SK-N-SH (cell line): Measurements from ENCODE around the gene SSUH2. TPM values are rescaled to one million over a fixed set of nuclear protein-coding genes. Genes with fewer than 3 reads are reported as not detected.

Experiments
- CTCF ChIA-PET: fragments of 300-600, 350-600 bp; formaldehyde crosslinking; extraction: SDS; loops from one replicate; lab custom pipeline; 2021; lab: Yijun Ruan, JAX
- POLR2A ChIA-PET: fragments of 350-600 bp; sonication (Branson Sonifier 250); formaldehyde crosslinking; extraction: SDS; loops from one replicate; lab custom pipeline; 2020; ENCODE audit warnings: antibody characterized with exemption, inconsistent platforms; lab: Yijun Ruan, JAX
- DNase-seq: peaks from one replicate; pipeline ENCODE4 v3.0.0; 2012
- H2AFZ ChIP-seq: fragments of 200-600 bp; sonication (generic); 2 replicates; pipeline ENCODE4 v1.8.1; 2016; ENCODE audit warnings: antibody characterized with exemption, mild to moderate bottlenecking, low read depth
- H3F3A ChIP-seq: fragments of 200-600 bp; sonication (generic); replicated peaks from 2 replicates; pipeline ENCODE3; 2016; ENCODE audit warnings: antibody characterized with exemption, mild to moderate bottlenecking; ENCODE audit not compliant: insufficient read depth
- H3K27ac ChIP-seq, 2 experiments: fragments of 200-500 bp in 1 of 2; fragments of 200-600 bp in 1 of 2; sonication (Bioruptor generic) in 1 of 2; sonication (generic), shearing (Covaris generic) in 1 of 2; 2 replicates each; pipeline versions ENCODE4 v1.5.1 to v1.6.1; 2014 to 2016; ENCODE audit warnings: low read depth in 2 of 2, inconsistent platforms in 1 of 2, low read length in 1 of 2, mild to moderate bottlenecking in 1 of 2, mixed read lengths in 1 of 2
- H3K27me3 ChIP-seq: fragments of 200-600 bp; sonication (generic), shearing (Covaris generic); 2 replicates; pipeline ENCODE4 v1.6.1; 2016; ENCODE audit warnings: mixed run types; ENCODE audit not compliant: insufficient read depth
- H3K36me3 ChIP-seq, 2 experiments: fragments of 200-500 bp in 1 of 2; fragments of 200-600 bp in 1 of 2; sonication (Bioruptor generic) in 1 of 2; sonication (generic) in 1 of 2; replicated peaks in 1 of 2; 2 replicates each; pipeline versions ENCODE3 to v1.5.1; 2014 to 2016; ENCODE audit warnings: low read length in 1 of 2, mild to moderate bottlenecking in 1 of 2; ENCODE audit not compliant: insufficient read depth in 2 of 2, control insufficient read depth in 1 of 2
- H3K4me1 ChIP-seq, 2 experiments: fragments of 200-500 bp in 1 of 2; fragments of 200-600 bp in 1 of 2; sonication (Bioruptor generic) in 1 of 2; sonication (generic), shearing (Covaris generic) in 1 of 2; 2 replicates each; pipeline versions ENCODE4 v1.5.1 to v1.6.1; 2014 to 2016; ENCODE audit warnings: low read depth in 1 of 2, low read length in 1 of 2, mixed run types in 1 of 2; ENCODE audit not compliant: insufficient read depth in 2 of 2, control insufficient read depth in 1 of 2
- H3K4me2 ChIP-seq: fragments of 200-600 bp; sonication (generic), shearing (Covaris generic); 2 replicates; pipeline ENCODE4 v1.6.1; 2017; ENCODE audit warnings: mixed run types
- H3K4me3 ChIP-seq, 2 experiments: fragments of 200-500 bp in 1 of 2; fragments of 200-600 bp in 1 of 2; sonication (Bioruptor generic) in 1 of 2; sonication (generic), shearing (Covaris generic) in 1 of 2; 2 replicates each; pipeline versions ENCODE4 v1.5.1 to v1.8.1; 2014 to 2016; ENCODE audit warnings: low read depth in 2 of 2, inconsistent platforms in 1 of 2, low read length in 1 of 2, mild to moderate bottlenecking in 1 of 2, mixed read lengths in 1 of 2, moderate library complexity in 1 of 2
- H3K79me2 ChIP-seq: fragments of 200-600 bp; sonication (generic); 2 replicates; pipeline ENCODE4 v1.8.1; 2017; ENCODE audit warnings: mild to moderate bottlenecking; ENCODE audit not compliant: insufficient read depth
- H3K9ac ChIP-seq: fragments of 200-600 bp; sonication (generic); 2 replicates; pipeline ENCODE4 v1.6.1; 2017; ENCODE audit warnings: mixed run types
- H3K9me2 ChIP-seq: fragments of 200-600 bp; sonication (generic); 2 replicates; pipeline ENCODE4 v1.6.1; 2017; ENCODE audit warnings: mixed run types
- H3K9me3 ChIP-seq: fragments of 200-600 bp; sonication (generic); 2 replicates; pipeline ENCODE4 v1.6.1; 2017; ENCODE audit warnings: mixed run types, mild to moderate bottlenecking, moderate library complexity
- H4K20me1 ChIP-seq: fragments of 200-600 bp; sonication (generic); 2 replicates; pipeline ENCODE4 v1.6.1; 2017; ENCODE audit warnings: mild to moderate bottlenecking, mixed run types; ENCODE audit not compliant: insufficient read depth
- CTCF ChIP-seq: fragments of 200-600 bp; sonication (generic); IDR thresholded peaks from 2 replicates; pipeline ENCODE4 v1.6.1; 2017; ENCODE audit warnings: antibody characterized with exemption, mild to moderate bottlenecking, moderate library complexity
- ELF1 ChIP-seq: IDR thresholded peaks from 2 replicates; pipeline ENCODE4 v1.4.0; 2012
- EZH2phosphoT487 ChIP-seq: fragments of 200-600 bp; sonication (generic); IDR thresholded peaks from 2 replicates; pipeline ENCODE4 v1.6.1; 2017; ENCODE audit warnings: low read depth, mixed run types, mild to moderate bottlenecking, antibody characterized with exemption, moderate library complexity, borderline replicate concordance
- FOSL2 ChIP-seq: IDR thresholded peaks from 2 replicates; pipeline ENCODE4 v1.4.0; 2012; ENCODE audit warnings: low read depth, mild to moderate bottlenecking, moderate library complexity, borderline replicate concordance
- FOXJ3 ChIP-seq: sonication (generic); formaldehyde crosslinking; IDR thresholded peaks from 2 replicates; pipeline ENCODE4 v1.5.1; 2020; ENCODE audit warnings: mild to moderate bottlenecking, missing genetic modification reagents
- GABPA ChIP-seq: IDR thresholded peaks from 2 replicates; pipeline ENCODE4 v1.4.0; 2012; ENCODE audit warnings: low read depth, mild to moderate bottlenecking
- GATA2 ChIP-seq: sonication (generic); formaldehyde crosslinking; IDR thresholded peaks from 2 replicates; pipeline ENCODE4 v1.5.0; 2020; ENCODE audit warnings: mild to moderate bottlenecking, missing genetic modification reagents
- IRF3 ChIP-seq: fragments of 150-350 bp; IDR thresholded peaks from 2 replicates; pipeline ENCODE4 v1.6.1; 2016; ENCODE audit warnings: mild to moderate bottlenecking, low read depth, low read length
- JUND ChIP-seq: IDR thresholded peaks from 2 replicates; pipeline ENCODE4 v1.4.0; 2012
- MXI1 ChIP-seq: IDR thresholded peaks from 2 replicates; pipeline ENCODE4 v1.6.1; 2012; ENCODE audit warnings: mild to moderate bottlenecking, low read depth, low read length, improper control_type of control experiment
- NFIC ChIP-seq: IDR thresholded peaks from 2 replicates; pipeline ENCODE4 v1.4.0; 2012; ENCODE audit warnings: borderline replicate concordance
- PBX3 ChIP-seq: IDR thresholded peaks from 2 replicates; pipeline ENCODE4; 2012
- RAD21 ChIP-seq: IDR thresholded peaks from 2 replicates; pipeline ENCODE4 v1.6.1; 2012; ENCODE audit warnings: mild to moderate bottlenecking, low read length
- RCOR1 ChIP-seq: fragments of 150-350 bp; IDR thresholded peaks from 2 replicates; pipeline ENCODE4 v1.6.1; 2017; ENCODE audit warnings: antibody characterized with exemption, low read length
- REST ChIP-seq: IDR thresholded peaks from 2 replicates; pipeline ENCODE4 v1.6.1; 2012; ENCODE audit warnings: mild to moderate bottlenecking, low read depth, low read length, moderate library complexity
- RFX5 ChIP-seq: IDR thresholded peaks from 2 replicates; pipeline ENCODE4 v1.6.1; 2012; ENCODE audit warnings: mild to moderate bottlenecking, improper control_type of control experiment, low read length
- RXRA ChIP-seq: IDR thresholded peaks from 2 replicates; pipeline ENCODE4 v1.4.0; 2012; ENCODE audit warnings: low read depth, mild to moderate bottlenecking, borderline replicate concordance
- SMC3 ChIP-seq: IDR thresholded peaks from 2 replicates; pipeline ENCODE4 v1.6.1; 2012; ENCODE audit warnings: low read depth, low read length, improper control_type of control experiment
- TAF1 ChIP-seq: IDR thresholded peaks from 2 replicates; pipeline ENCODE4 v1.6.1; 2012; ENCODE audit warnings: low read depth, mild to moderate bottlenecking, low read length, moderate library complexity, borderline replicate concordance
- TCF12 ChIP-seq: IDR thresholded peaks from 2 replicates; pipeline ENCODE4 v1.4.0; 2012
- TEAD4 ChIP-seq: IDR thresholded peaks from 2 replicates; pipeline ENCODE4 v1.4.0; 2012; ENCODE audit warnings: mild to moderate bottlenecking, borderline replicate concordance; ENCODE audit not compliant: insufficient read depth
- YY1 ChIP-seq: IDR thresholded peaks from 2 replicates; pipeline ENCODE4 v1.4.0; 2012; ENCODE audit warnings: low read depth, mild to moderate bottlenecking
- ZBTB33 ChIP-seq: IDR thresholded peaks from 2 replicates; pipeline ENCODE4 v1.4.0; 2012; ENCODE audit warnings: low read depth, borderline replicate concordance
- WGBS: methylation state at CpG from one replicate; pipeline ENCODE4 v1.1.6; 2017; ENCODE audit warnings: low lambda C conversion rate; 5-methylcytosine and 5-hydroxymethylcytosine counted together
- polyA plus RNA-seq, 3 experiments: library from polyadenylated mRNA; depleted of rRNA; stranded (reverse); fragments of >200 nt; gene quantifications; 2 replicates each; pipeline ENCODE4 v1.2.3, GENCODE V29; 2012

Gene SSUH2
- polyA plus RNA-seq, 1 of the 3 experiments (the other 2 are of a cell fraction), result 0.18 TPM

- no peaks in the 10 kb centered on the region for H3K9me2 ChIP-seq
- H4K20me1 ChIP-seq, result no peaks in the 10 kb centered on the region
- H3K4me2 ChIP-seq, result no peak overlapping the region
- H3K4me1 ChIP-seq, result peaks cover 0 to 26% of the 10 kb centered on the region in 2 experiments; a peak in 1 of 4 replicates
- no peaks in the 10 kb centered on the region for H3K36me3 ChIP-seq
- no peaks in the 10 kb centered on the region for H3K9me3 ChIP-seq
- POLR2A ChIA-PET, result interaction anchor here (0.9 kb wide), 1 partner anchor 121 kb away, joined by 3 read pairs; the partner anchor contains the start of gene LMCD1
- 58% methylated on average over 19 of the region's 24 CpGs for WGBS
- peak; percentile 93 for DNase-seq
- no peak overlapping the region; a peak in 1 of 4 replicates for H3K4me3 ChIP-seq
- H3K9ac ChIP-seq, result no peak overlapping the region
- no peaks in the 10 kb centered on the region for H3K27me3 ChIP-seq
- CTCF ChIA-PET, result interaction anchor here (0.6 to 3.6 kb wide), 34 partner anchors 9 to 315 kb away, joined by 3 to 52 read pairs (median 4); partner anchors contain the start of genes LMCD1 and OXTR
- no peaks in the 10 kb centered on the region for H3K79me2 ChIP-seq
- peak overlapping the region in 1 of 2 experiments; percentile 68; a peak in 2 of 4 replicates for H3K27ac ChIP-seq
- peaks cover 5% of the 10 kb centered on the region for H3F3A ChIP-seq
- no peak overlapping the region for H2AFZ ChIP-seq
- TF ChIP-seq RFX5, result no peak
- no peak for TF ChIP-seq TEAD4
- TF ChIP-seq ZBTB33, result no peak
- no peak for TF ChIP-seq NFIC
- TF ChIP-seq FOXJ3 (CRISPR knock-in tag), result no peak
- no peak for TF ChIP-seq RXRA
- TF ChIP-seq EZH2phosphoT487, result no peak
- peak; percentile 38; the same call in 1 of the 2 replicates for TF ChIP-seq GATA2 (CRISPR knock-in tag)
- TF ChIP-seq RCOR1, result 0 out of 2 replicates have a peak, but pooled peaks have one; percentile 26
- no peak for TF ChIP-seq YY1
- TF ChIP-seq PBX3, result no peak
- peak; percentile 27; the same call in 1 of the 2 replicates for TF ChIP-seq MXI1
- TF ChIP-seq TAF1, result no peak
- TF ChIP-seq JUND, result no peak
- TF ChIP-seq SMC3, result peak; percentile 91
- TF ChIP-seq FOSL2, result no peak
- no peak for TF ChIP-seq GABPA
- TF ChIP-seq ELF1, result no peak
- no peak for TF ChIP-seq IRF3
- peak; percentile 93 for TF ChIP-seq RAD21
- TF ChIP-seq REST, result no peak
- TF ChIP-seq CTCF, result peak; percentile 94
- no peak for TF ChIP-seq TCF12
Observed at GRCh38 chr3:8622873-8623691, 21.5 kb downstream of the SSUH2 start.
